HG03175 (cell line): Measurements from ENCODE around the gene PIK3AP1.

Experiments
- ATAC-seq: cut with Tn5 transposase; IDR thresholded peaks from one replicate; pipeline ENCODE4 v1.9.1; 2021; ENCODE audit warnings: mild to moderate bottlenecking, moderate library complexity; ENCODE audit not compliant: unreplicated experiment

The PIK3AP1 gene

GRCh38 chr10:96646301-96646700 is 74.0 kb downstream of the PIK3AP1 start:
- no peak for ATAC-seq

- ATAC-seq: no peak
These were observed 75.1 kb downstream of the PIK3AP1 start for GRCh38 chr10:96645191-96645721.

GRCh38 chr10:96643920-96644319 is 76.4 kb downstream of the PIK3AP1 start:
- no peak for ATAC-seq

DNA sequence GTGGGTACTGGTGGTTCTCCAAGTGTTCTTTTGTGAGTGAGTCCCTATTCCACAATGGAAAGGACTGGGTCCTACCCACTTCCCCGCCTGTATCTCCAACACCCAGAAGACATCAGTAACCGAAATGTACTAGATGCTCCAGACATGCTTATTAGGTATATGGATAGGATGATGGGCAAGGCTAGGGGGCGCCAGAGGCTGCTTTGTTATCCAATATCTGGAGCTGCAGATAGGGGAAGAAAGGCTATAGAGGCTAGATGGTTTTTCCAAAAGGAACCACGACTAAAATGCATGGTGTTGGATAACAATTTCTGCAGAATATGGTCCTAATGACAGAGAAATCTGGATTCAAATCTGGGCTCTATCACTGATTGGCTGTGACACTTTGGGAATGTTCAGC is 77.3 kb downstream of the PIK3AP1 start:
- no peak for ATAC-seq

- no peak for ATAC-seq
These were observed 77.8 kb downstream of the PIK3AP1 start for GRCh38 chr10:96642530-96642929.

GRCh38 chr10:96641396-96642295 is 78.7 kb downstream of the PIK3AP1 start:
- ATAC-seq: no peak

- no peak for ATAC-seq
These were observed 80.4 kb downstream of the PIK3AP1 start for GRCh38 chr10:96639899-96640298.

DNA sequence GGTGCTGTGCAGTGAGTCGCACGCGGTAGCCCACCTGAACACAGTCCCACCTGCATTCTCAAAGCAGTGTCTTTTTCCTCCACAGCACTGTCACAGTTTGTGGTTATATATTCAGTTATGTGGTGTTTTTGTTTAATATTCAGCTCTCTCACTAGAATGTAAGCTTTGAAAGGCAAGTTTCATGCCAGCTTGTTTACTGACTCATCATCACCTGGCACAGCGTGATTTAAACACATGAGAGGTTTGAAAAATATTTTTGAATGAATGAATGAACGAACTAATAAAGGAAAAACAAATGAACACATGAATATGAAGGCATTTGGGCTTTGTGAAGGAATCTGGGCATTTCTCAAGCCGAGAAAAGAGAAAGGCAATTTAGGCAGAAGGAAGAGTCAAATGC is 81.6 kb downstream of the PIK3AP1 start:
- no peak for ATAC-seq

DNA sequence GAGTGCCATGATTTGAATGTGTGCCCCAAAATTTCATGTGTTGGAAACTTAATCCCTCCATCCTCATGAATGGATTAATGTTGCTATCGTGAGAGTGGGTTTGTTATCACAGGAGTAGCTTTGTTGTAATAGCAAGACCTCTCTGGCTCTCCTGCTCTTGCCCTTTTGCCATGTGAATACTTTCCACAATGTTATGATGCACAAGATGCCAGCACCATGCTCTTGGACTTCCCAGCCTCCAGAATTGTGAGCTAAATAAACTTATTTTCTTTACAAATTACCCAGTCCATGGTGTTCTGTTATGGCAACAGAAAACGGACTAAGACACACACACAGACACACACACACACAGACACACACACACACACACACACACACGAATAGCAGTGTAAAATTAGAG is 82.2 kb downstream of the PIK3AP1 start:
- no peak for ATAC-seq

GRCh38 chr10:96637709-96638108 is 82.6 kb downstream of the PIK3AP1 start:
- ATAC-seq: no peak

GRCh38 chr10:96636551-96636950 is 83.8 kb downstream of the PIK3AP1 start:
- ATAC-seq: no peak

DNA sequence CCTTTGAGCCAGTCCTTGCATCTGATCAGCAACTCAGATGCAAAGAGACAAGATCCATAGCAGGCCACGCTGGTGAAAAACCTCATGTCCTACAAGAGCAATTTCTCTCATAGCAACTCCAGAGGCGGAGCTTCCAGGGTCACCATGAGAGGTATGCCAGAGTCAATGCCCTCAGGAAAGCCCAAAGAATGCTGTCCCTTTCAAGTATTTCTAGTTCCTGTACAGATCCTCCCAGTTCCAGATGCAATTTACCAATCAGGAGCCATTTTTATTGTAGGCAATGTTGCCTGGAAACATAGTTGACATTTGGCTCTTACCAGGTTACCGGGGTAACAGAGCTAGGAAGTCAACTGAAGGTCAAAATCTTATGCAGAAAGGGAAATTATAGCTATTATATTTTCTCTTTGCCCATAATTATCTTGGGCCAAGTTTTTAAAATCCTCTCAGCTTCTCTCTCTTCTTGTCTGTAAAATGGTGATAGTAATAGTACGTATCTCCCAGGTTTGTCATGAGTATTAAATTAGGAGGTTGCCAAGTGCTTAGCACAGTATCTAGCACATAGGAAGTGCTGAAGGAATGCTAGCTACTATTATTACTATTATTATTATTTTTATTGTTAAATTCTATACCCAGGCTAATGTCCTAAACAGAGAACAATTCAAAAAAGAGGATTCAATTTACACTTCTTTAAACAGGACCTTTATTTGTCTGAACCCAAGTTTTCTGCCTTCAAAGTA is 87.2 kb downstream of the PIK3AP1 start:
- no peak for ATAC-seq

DNA sequence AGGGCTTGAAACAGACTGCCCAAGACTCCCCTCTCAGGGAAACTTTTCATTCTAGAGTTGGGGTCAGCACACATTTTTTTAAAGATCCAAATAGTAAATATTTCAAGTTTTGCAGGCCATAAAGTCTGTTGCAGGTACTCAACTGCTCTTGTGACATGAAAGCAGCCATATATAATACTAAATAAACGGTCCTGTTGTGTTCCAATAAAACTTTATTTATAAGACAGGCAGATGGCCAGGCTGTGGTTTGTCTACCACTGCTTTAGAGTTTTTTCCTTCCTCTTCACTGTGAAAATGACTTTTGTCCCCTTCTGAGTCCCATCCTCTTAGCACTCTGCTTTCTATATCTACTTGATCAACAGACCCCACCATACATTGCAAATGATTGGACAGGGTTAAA is 93.0 kb downstream of the PIK3AP1 start:
- no peak for ATAC-seq

DNA sequence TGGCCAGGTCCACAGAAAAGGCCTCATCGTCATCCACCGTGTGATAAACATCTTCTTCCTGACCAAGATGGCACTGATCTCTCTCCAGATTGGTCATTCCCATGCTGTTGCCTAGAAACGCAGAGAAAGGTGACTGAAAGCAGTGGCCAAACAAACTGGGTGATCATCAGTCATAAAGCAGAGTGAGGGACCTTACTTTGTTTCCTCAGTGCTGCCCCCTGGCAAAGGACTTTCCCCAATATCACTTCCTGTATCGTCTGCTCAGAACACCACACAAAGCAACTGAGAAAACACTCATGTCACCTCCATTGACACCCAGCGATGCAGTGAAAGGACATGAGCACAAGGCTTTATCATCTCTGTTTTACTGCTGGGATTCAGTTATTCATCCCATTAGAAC is 93.5 kb downstream of the PIK3AP1 start:
- ATAC-seq: no peak

DNA sequence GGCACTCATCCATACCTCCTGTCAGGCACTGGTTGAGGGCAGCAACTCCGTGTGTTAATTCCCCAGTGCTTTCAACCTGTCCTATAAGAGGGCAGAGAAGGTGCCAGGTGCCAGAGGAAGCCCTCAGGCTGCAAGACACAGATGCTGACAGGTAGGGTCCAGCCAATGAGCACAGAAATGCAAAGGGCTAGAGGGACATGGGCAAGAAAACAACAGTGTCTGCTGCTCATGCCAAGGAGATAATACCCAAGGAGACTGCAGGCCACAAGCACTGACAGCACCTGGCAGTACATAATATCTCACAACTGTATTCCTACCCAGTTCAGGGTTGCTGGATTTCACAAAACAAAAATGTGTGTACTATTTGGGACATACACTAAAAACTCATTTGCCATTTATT is 95.1 kb downstream of the PIK3AP1 start:
- no peak for ATAC-seq

- no peak for ATAC-seq
These were observed 98.1 kb downstream of the PIK3AP1 start for GRCh38 chr10:96622013-96622787.

DNA sequence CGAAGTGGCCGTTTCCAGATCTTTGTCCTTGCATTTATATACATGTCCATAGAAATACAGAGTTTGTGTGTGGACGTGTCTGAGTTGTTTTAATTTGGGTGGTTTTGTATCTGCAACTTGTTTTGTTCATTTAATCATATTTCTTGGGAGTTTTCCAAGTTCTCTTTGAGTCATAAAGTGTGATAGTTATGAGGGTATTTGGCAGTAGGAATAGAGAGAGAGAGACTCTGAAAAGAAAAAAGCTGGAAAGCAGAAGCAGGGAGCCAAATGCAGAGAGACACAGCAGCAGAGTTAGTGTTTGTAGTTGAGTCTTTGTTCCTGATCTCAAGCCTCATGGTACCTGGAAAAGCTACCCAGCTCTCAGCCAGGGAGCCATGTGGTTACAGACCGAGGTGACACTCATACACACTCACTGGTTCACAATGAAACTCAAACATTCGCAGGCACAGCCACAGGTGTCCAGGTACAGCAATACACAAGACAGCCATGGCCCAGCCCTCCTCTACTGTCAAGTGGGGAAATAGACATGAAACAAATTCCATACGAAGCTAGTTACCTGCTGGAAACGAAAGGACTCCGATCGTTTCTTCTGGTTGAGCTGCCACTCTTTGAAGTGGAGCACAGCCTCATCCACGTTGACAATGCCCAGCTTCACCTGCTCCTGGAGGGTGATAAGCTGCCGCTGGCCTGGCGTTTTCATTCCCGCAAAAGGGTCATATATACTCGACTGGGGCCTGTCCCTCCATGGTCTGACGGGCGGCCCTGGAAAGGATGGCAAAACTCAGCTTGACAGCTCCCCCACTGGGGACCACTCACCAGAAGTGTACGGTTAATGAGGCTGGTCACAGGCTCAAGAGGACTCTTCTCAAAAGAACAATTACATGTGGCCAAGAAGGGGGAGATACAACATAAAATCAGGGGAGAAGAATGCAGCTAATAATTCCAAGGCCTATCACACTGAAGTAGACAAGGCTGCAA is 100.2 kb downstream of the PIK3AP1 start:
- ATAC-seq: no peak

- ATAC-seq: no peak
These were observed 101.2 kb downstream of the PIK3AP1 start for GRCh38 chr10:96619120-96619519.

DNA sequence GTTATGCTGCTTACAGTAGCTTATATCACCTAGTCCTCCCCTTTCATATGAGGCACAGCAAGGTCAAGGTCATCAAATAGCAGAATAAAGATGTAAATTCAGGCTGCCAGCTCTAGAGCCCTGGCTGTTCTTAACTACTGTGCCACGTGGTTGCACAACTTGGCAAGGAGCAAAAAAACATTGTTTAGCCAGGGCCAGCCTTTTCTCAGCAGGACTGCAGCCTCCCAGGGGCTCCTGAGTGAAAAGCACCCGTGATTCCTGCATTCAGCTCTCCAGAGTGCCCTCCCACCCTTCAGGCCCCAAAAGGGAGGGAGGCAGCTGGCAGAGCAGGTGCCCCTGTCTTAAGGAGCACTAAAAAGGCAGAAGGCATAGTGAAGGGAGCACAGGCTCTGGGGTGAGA is 101.7 kb downstream of the PIK3AP1 start:
- ATAC-seq: no peak

DNA sequence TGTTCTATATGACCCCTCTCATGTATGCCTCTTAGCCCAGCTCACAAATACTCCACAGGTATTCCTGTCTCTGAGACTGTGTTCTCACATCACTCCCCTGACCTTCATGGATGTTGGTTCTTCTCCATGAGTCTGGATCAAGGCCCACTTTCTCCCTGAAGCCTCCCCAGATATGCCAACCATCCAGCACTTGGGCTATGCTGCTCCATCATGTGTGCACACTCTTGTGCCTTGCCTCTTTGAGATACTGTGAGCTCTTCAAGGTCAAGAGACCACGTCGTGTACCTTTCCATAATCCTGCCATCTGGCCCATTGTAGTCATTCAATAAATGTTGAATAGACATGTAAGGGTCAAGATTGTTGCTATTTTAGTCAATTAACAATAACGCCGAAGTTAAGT is 103.4 kb downstream of the PIK3AP1 start:
- no peak for ATAC-seq
